ENCODE measurements around the gene GNS. TPM values are rescaled to one million over a fixed set of nuclear protein-coding genes. Genes with fewer than 3 reads are reported as not detected.

The GNS gene
- total RNA-seq, 1 experiment from 2014 or later, result 26.0 TPM

DNA sequence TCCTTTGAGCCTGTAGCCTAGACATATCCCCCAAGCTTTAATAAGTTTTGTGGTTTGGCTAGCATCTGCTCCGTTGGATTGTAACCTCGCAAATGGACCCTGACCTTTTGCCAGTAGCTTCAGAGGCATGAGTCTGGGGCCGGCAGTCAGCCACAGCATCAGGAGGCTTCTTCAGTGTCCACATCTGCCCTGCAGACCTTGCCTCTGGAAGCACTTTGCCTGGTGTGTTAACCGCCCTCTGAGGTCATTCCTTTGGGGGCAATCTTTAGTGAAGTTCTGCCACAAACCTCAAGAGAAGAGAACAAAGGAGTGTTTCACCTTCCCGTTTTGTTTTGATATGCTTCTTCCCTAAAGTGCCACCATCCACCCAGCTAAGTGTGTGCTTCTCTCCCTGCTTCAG, 71.4 kb downstream of the GNS start:
- Histone ChIP-seq H3K79me2 (ENCODE audit: insufficient read depth, low read length) (no peaks in the 10 kb centered on the region; the same call in 1 of the 2 replicates), H3T11ph (ENCODE audit: low read length) (no peak overlapping the region), H2BK5ac (ENCODE audit: insufficient read length, low read length) (no peak overlapping the region), H3K79me1 (ENCODE audit: insufficient read depth, low read depth, low read length, poor library complexity, severe bottlenecking) (no peaks in the 10 kb centered on the region), H3K4me2 (ENCODE audit: insufficient read depth, insufficient read length, low read length) (no peak overlapping the region), H3K4me1 (ENCODE audit: insufficient read depth, low read length) (peaks cover 2% of the 10 kb centered on the region; the same call in 1 of the 2 replicates), H4K8ac (replicated peaks; ENCODE audit: insufficient read length, low read depth, low read length) (no peak overlapping the region), H3K23me2 (ENCODE audit: insufficient read length, low read depth, low read length, poor library complexity, severe bottlenecking) (no peaks in the 10 kb centered on the region), H3K18ac (ENCODE audit: insufficient read length, low read depth, low read length) (no peak overlapping the region), H3K14ac (ENCODE audit: insufficient read depth, low read length) (no peak overlapping the region), H4K20me1 (ENCODE audit: control insufficient read depth, insufficient read depth, insufficient read length) (no peaks in the 10 kb centered on the region), H2BK15ac (ENCODE audit: low read depth, low read length) (no peak overlapping the region), H4K91ac (ENCODE audit: insufficient read length, low read depth, low read length) (no peak overlapping the region), H3K9ac (ENCODE audit: extremely low read depth, insufficient read length, low read length) (no peak overlapping the region), H3K23ac (ENCODE audit: insufficient read length, low read depth, low read length) (no peak overlapping the region), H2BK120ac (ENCODE audit: low read depth, low read length, poor library complexity, severe bottlenecking) (no peak overlapping the region), H3K27ac (ENCODE audit: insufficient read length, low read depth, low read length) (no peak overlapping the region), H2BK20ac (ENCODE audit: low read depth, low read length, poor library complexity, severe bottlenecking) (no peak overlapping the region), H3K56ac (ENCODE audit: insufficient read length, low read depth, low read length) (no peak overlapping the region), H3K9me3 (ENCODE audit: control insufficient read depth, low read depth, low read length) (no peaks in the 10 kb centered on the region), H2AFZ (ENCODE audit: low read length) (no peak overlapping the region), H2AK5ac (ENCODE audit: insufficient read length, low read length) (no peak overlapping the region), H2BK12ac (ENCODE audit: insufficient read length, low read depth, low read length) (no peak overlapping the region), H4K5ac (ENCODE audit: insufficient read length, low read depth, low read length) (no peak overlapping the region), H3K27me3 (ENCODE audit: insufficient read depth, low read length) (no peaks in the 10 kb centered on the region), H3K4ac (ENCODE audit: low read depth, low read length) (no peak overlapping the region)
- Mint-ChIP-seq H3K27ac (peak overlapping the region in 2 of 3 experiments; percentile 38 to 45; a peak in 5 of 7 replicates), H3K36me3 (ENCODE audit: insufficient read depth in 1 of 3, low read depth in 3 of 3) (peaks cover 6 to 51% (median 47%) of the 10 kb centered on the region in 3 experiments; a peak in 6 of 7 replicates), H3K4me3 (no peak overlapping the region), H3K4me1 (peaks cover 37 to 45% of the 10 kb centered on the region in 2 experiments), H3K27me3 (ENCODE audit: low read depth) (no peaks in the 10 kb centered on the region), H3K9me3 (no peaks in the 10 kb centered on the region)
- TF ChIP-seq, protein P1, sequence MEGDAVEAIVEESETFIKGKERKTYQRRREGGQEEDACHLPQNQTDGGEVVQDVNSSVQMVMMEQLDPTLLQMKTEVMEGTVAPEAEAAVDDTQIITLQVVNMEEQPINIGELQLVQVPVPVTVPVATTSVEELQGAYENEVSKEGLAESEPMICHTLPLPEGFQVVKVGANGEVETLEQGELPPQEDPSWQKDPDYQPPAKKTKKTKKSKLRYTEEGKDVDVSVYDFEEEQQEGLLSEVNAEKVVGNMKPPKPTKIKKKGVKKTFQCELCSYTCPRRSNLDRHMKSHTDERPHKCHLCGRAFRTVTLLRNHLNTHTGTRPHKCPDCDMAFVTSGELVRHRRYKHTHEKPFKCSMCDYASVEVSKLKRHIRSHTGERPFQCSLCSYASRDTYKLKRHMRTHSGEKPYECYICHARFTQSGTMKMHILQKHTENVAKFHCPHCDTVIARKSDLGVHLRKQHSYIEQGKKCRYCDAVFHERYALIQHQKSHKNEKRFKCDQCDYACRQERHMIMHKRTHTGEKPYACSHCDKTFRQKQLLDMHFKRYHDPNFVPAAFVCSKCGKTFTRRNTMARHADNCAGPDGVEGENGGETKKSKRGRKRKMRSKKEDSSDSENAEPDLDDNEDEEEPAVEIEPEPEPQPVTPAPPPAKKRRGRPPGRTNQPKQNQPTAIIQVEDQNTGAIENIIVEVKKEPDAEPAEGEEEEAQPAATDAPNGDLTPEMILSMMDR (conservative IDR thresholded peaks at IDR 0.05), result no peak
- DNase-seq, result no peak
- WGBS (ENCODE audit: extremely low coverage, insufficient read length, low lambda C conversion rate), result no CpG with 5 or more reads among the region's 5 CpGs
